HepG2 (cell line): ENCODE data around the gene KCND3. TPM values are rescaled to one million over a fixed set of nuclear protein-coding genes. Genes with fewer than 3 reads are reported as not detected.

ENCODE experiments used
- ESRRA ChIP-seq: sonication (generic); formaldehyde crosslinking; IDR thresholded peaks from 2 replicates; pipeline ENCODE4 v1.5.1; 2020; ENCODE audit warnings: mild to moderate bottlenecking, low read depth, missing genetic modification reagents
- IRF2 ChIP-seq: IDR thresholded peaks from 2 replicates; pipeline ENCODE4 v1.6.1; 2018; ENCODE audit warnings: missing genetic modification reagents, missing compliant biosample characterization
- JUND ChIP-seq: sonication (generic); formaldehyde crosslinking; IDR thresholded peaks from 2 replicates; pipeline ENCODE4 v1.8.0; 2022; ENCODE audit warnings: mild to moderate bottlenecking, missing genetic modification reagents
- MAZ ChIP-seq, 2 experiments: sonication (generic) in 1 of 2; formaldehyde crosslinking in 1 of 2; IDR thresholded peaks; 2 replicates each; pipeline versions ENCODE4 v1.5.0 to v1.6.1; 2012 to 2020; ENCODE audit warnings: low read depth in 2 of 2, mild to moderate bottlenecking in 2 of 2, borderline replicate concordance in 1 of 2, improper control_type of control experiment in 1 of 2, low read length in 1 of 2, missing genetic modification reagents in 1 of 2, moderate library complexity in 1 of 2
- NAIF1 ChIP-seq: sonication (generic); formaldehyde crosslinking; IDR thresholded peaks from 2 replicates; pipeline ENCODE4 v1.5.0; 2020; ENCODE audit warnings: mild to moderate bottlenecking, missing genetic modification reagents, borderline replicate concordance
- ZBTB8A ChIP-seq: sonication (generic); formaldehyde crosslinking; IDR thresholded peaks from 2 replicates; pipeline ENCODE4 v1.4.0; 2020; ENCODE audit warnings: mild to moderate bottlenecking, low read depth, missing genetic modification reagents, borderline replicate concordance
- ZNF317 ChIP-seq: sonication (generic); formaldehyde crosslinking; IDR thresholded peaks from 2 replicates; pipeline ENCODE4 v1.5.0; 2020; ENCODE audit warnings: mild to moderate bottlenecking, missing genetic modification reagents
- ZNF589 ChIP-seq: sonication (generic); formaldehyde crosslinking; conservative IDR thresholded peaks from 2 replicates; pipeline ENCODE4 v1.8.0; 2022; ENCODE audit warnings: mild to moderate bottlenecking, moderate library complexity, missing genetic modification reagents
- polyA plus RNA-seq, 8 experiments: library from polyadenylated mRNA; depleted of rRNA in 3 of 8; stranded (reverse) in 7 of 8; unstranded in 1 of 8; fragments of >200 nt; fragmentation: Illumina TruSeq in 4 of 8; extraction: Trizol in 4 of 8; gene quantifications; 2 replicates each; pipeline versions ENCODE4 v1.2.1 to v1.2.3, GENCODE V29; 2011 to 2016; ENCODE audit warnings: low read depth in 4 of 8, missing spikeins in 1 of 8, mixed read lengths in 1 of 8; ENCODE audit not compliant: insufficient read depth in 1 of 8
- total RNA-seq, 5 experiments: library from RNA; depleted of rRNA; stranded (reverse); fragments of >200 nt; fragmentation: Illumina TruSeq; extraction: Trizol; gene quantifications; 2 replicates each; pipeline ENCODE4 v1.2.3, GENCODE V29; 2016; ENCODE audit warnings: low read depth in 1 of 5
- TF ChIP-seq, protein P1 (sequence below): sonication (generic); formaldehyde crosslinking; IDR thresholded peaks from 2 replicates; pipeline ENCODE4 v1.4.0; 2020; ENCODE audit warnings: mild to moderate bottlenecking, missing genetic modification reagents, borderline replicate concordance
- TF ChIP-seq, protein P2 (sequence below): sonication (generic); formaldehyde crosslinking; IDR thresholded peaks from 2 replicates; pipeline ENCODE4 v1.4.0; 2020; ENCODE audit warnings: missing genetic modification reagents
- TF ChIP-seq, protein P3 (sequence below): sonication (generic); formaldehyde crosslinking; IDR thresholded peaks from 2 replicates; pipeline ENCODE4 v1.9.0; 2022; ENCODE audit warnings: low read depth, missing genetic modification reagents
- TF ChIP-seq, protein P4 (sequence below): IDR thresholded peaks from 2 replicates; pipeline ENCODE4 v1.6.1; 2016

KCND3 gene
- total and polyA plus RNA-seq, 2 of the 13 experiments (the other 11 are each of a cell fraction or from before 2014, with no cell fraction given) = 0.04 TPM; not detected in 1

DNA sequence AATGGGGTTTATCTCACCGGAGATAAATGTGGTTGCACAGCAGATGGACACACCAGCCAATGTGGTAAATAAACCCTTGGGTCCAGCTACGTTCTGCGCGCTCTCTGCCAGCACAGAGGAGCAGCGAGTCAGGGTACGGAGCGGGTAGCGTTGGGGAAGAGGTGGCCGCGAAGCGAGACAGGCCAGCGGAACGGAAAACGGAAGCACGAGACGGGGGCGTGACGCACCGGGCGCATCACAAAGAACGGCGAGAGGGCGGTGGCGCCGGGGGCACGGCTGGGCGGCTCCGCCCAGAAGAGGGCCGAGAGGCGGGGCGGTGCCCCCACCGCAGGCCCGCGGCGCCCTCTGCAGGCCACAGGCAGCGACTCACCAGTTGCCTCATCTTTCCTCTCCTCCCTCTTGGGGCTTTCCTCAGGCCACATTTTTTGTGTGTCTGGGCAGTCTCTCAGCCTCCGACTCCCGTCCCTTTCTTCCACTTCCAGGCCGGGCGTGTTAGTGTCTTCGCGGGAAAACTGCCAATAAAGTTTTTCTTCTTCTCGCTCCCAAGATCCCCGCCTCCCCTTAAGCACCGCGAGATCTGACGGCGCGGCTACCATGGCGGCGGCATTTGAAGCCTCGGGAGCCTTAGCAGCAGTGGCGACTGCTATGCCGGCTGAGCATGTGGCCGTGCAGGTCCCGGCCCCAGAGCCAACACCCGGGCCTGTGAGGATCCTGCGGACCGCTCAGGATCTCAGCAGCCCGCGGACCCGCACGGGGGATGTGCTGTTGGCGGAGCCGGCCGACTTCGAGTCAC lies 233.9 kb downstream of the KCND3 start, which contains the start of gene DDX20 (continued):
- TF ChIP-seq, protein P1, sequence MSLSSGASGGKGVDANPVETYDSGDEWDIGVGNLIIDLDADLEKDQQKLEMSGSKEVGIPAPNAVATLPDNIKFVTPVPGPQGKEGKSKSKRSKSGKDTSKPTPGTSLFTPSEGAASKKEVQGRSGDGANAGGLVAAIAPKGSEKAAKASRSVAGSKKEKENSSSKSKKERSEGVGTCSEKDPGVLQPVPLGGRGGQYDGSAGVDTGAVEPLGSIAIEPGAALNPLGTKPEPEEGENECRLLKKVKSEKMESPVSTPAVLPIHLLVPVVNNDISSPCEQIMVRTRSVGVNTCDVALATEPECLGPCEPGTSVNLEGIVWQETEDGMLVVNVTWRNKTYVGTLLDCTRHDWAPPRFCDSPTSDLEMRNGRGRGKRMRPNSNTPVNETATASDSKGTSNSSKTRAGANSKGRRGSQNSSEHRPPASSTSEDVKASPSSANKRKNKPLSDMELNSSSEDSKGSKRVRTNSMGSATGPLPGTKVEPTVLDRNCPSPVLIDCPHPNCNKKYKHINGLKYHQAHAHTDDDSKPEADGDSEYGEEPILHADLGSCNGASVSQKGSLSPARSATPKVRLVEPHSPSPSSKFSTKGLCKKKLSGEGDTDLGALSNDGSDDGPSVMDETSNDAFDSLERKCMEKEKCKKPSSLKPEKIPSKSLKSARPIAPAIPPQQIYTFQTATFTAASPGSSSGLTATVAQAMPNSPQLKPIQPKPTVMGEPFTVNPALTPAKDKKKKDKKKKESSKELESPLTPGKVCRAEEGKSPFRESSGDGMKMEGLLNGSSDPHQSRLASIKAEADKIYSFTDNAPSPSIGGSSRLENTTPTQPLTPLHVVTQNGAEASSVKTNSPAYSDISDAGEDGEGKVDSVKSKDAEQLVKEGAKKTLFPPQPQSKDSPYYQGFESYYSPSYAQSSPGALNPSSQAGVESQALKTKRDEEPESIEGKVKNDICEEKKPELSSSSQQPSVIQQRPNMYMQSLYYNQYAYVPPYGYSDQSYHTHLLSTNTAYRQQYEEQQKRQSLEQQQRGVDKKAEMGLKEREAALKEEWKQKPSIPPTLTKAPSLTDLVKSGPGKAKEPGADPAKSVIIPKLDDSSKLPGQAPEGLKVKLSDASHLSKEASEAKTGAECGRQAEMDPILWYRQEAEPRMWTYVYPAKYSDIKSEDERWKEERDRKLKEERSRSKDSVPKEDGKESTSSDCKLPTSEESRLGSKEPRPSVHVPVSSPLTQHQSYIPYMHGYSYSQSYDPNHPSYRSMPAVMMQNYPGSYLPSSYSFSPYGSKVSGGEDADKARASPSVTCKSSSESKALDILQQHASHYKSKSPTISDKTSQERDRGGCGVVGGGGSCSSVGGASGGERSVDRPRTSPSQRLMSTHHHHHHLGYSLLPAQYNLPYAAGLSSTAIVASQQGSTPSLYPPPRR (CRISPR knock-in tag) = 0 out of 2 replicates have a peak, but pooled peaks have one; percentile 22
- peak; percentile 99 for TF ChIP-seq ZBTB8A (CRISPR knock-in tag)
- TF ChIP-seq NAIF1 (CRISPR knock-in tag) = 0 out of 2 replicates have a peak, but pooled peaks have one; percentile 44
- TF ChIP-seq MAZ (IDR thresholded peaks at IDR 0.05; ENCODE audit: borderline replicate concordance, low read depth, low read length) = peak; percentile 93
- peak; percentile 96 for TF ChIP-seq MAZ (CRISPR knock-in tag; IDR thresholded peaks at IDR 0.05; ENCODE audit: low read depth)
- TF ChIP-seq, protein P2, sequence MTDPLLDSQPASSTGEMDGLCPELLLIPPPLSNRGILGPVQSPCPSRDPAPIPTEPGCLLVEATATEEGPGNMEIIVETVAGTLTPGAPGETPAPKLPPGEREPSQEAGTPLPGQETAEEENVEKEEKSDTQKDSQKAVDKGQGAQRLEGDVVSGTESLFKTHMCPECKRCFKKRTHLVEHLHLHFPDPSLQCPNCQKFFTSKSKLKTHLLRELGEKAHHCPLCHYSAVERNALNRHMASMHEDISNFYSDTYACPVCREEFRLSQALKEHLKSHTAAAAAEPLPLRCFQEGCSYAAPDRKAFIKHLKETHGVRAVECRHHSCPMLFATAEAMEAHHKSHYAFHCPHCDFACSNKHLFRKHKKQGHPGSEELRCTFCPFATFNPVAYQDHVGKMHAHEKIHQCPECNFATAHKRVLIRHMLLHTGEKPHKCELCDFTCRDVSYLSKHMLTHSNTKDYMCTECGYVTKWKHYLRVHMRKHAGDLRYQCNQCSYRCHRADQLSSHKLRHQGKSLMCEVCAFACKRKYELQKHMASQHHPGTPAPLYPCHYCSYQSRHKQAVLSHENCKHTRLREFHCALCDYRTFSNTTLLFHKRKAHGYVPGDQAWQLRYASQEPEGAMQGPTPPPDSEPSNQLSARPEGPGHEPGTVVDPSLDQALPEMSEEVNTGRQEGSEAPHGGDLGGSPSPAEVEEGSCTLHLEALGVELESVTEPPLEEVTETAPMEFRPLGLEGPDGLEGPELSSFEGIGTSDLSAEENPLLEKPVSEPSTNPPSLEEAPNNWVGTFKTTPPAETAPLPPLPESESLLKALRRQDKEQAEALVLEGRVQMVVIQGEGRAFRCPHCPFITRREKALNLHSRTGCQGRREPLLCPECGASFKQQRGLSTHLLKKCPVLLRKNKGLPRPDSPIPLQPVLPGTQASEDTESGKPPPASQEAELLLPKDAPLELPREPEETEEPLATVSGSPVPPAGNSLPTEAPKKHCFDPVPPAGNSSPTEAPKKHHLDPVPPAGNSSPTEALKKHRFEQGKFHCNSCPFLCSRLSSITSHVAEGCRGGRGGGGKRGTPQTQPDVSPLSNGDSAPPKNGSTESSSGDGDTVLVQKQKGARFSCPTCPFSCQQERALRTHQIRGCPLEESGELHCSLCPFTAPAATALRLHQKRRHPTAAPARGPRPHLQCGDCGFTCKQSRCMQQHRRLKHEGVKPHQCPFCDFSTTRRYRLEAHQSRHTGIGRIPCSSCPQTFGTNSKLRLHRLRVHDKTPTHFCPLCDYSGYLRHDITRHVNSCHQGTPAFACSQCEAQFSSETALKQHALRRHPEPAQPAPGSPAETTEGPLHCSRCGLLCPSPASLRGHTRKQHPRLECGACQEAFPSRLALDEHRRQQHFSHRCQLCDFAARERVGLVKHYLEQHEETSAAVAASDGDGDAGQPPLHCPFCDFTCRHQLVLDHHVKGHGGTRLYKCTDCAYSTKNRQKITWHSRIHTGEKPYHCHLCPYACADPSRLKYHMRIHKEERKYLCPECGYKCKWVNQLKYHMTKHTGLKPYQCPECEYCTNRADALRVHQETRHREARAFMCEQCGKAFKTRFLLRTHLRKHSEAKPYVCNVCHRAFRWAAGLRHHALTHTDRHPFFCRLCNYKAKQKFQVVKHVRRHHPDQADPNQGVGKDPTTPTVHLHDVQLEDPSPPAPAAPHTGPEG (CRISPR knock-in tag) = 0 out of 2 replicates have a peak, but pooled peaks have one; percentile 30
- TF ChIP-seq ESRRA (CRISPR knock-in tag) = peak; percentile 66; the same call in 1 of the 2 replicates
- TF ChIP-seq ZNF589 (CRISPR knock-in tag) = 0 out of 2 replicates have a peak, but pooled peaks have one; percentile 49
- TF ChIP-seq, protein P3, sequence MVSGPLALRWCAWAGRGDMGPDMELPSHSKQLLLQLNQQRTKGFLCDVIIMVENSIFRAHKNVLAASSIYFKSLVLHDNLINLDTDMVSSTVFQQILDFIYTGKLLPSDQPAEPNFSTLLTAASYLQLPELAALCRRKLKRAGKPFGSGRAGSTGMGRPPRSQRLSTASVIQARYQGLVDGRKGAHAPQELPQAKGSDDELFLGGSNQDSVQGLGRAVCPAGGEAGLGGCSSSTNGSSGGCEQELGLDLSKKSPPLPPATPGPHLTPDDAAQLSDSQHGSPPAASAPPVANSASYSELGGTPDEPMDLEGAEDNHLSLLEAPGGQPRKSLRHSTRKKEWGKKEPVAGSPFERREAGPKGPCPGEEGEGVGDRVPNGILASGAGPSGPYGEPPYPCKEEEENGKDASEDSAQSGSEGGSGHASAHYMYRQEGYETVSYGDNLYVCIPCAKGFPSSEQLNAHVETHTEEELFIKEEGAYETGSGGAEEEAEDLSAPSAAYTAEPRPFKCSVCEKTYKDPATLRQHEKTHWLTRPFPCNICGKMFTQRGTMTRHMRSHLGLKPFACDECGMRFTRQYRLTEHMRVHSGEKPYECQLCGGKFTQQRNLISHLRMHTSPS (CRISPR knock-in tag) = 0 out of 2 replicates have a peak, but pooled peaks have one; percentile 29
- TF ChIP-seq JUND (CRISPR knock-in tag) = peak; percentile 68; the same call in 1 of the 2 replicates
- TF ChIP-seq IRF2 = peak; percentile 80
- TF ChIP-seq, protein P4, sequence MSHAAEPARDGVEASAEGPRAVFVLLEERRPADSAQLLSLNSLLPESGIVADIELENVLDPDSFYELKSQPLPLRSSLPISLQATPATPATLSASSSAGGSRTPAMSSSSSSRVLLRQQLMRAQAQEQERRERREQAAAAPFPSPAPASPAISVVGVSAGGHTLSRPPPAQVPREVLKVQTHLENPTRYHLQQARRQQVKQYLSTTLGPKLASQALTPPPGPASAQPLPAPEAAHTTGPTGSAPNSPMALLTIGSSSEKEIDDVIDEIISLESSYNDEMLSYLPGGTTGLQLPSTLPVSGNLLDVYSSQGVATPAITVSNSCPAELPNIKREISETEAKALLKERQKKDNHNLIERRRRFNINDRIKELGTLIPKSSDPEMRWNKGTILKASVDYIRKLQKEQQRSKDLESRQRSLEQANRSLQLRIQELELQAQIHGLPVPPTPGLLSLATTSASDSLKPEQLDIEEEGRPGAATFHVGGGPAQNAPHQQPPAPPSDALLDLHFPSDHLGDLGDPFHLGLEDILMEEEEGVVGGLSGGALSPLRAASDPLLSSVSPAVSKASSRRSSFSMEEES = peak; percentile 8
- no peak for TF ChIP-seq ZNF317 (CRISPR knock-in tag)
